GM19438 (cell line): ENCODE measurements around the gene NOX3.
"Not testable (repeated sequence)": the region's sequence is repeated elsewhere in the genome, so short reads cannot be mapped to it uniquely, and the experiment has no call there.

ENCODE experiments used
- ATAC-seq: cut with Tn5 transposase; IDR thresholded peaks from one replicate; pipeline ENCODE4 v1.9.1; 2021; ENCODE audit warnings: low read depth; ENCODE audit not compliant: unreplicated experiment

NOX3 gene

GRCh38 chr6:155455766-155456165 lies at the start of gene NOX3:
TSS of gene NOX3 (minus strand) at chr6:155455839. CDS start at chr6:155455800, 39 bp downstream.
- ATAC-seq = no peak

GRCh38 chr6:155504848-155505607 lies 49.4 kb upstream of the NOX3 start:
- no peak for ATAC-seq

GRCh38 chr6:155502393-155502792 lies 46.8 kb upstream of the NOX3 start:
- no peak for ATAC-seq

- ATAC-seq = no peak
Measured at GRCh38 chr6:155499574-155499973, 43.9 kb upstream of the NOX3 start.

- no peak for ATAC-seq
Measured at GRCh38 chr6:155498370-155498769, 42.7 kb upstream of the NOX3 start.

GRCh38 chr6:155497273-155497672 lies 41.6 kb upstream of the NOX3 start:
- ATAC-seq = peak; percentile 55

- no peak for ATAC-seq
Measured at GRCh38 chr6:155495011-155495768, 39.6 kb upstream of the NOX3 start.

- peak; percentile 85 for ATAC-seq
Measured at GRCh38 chr6:155493694-155494143, 38.1 kb upstream of the NOX3 start.

GRCh38 chr6:155493026-155493693 lies 37.5 kb upstream of the NOX3 start:
- peak; percentile 7 for ATAC-seq

GRCh38 chr6:155492061-155492735 lies 36.6 kb upstream of the NOX3 start:
- no peak for ATAC-seq

GRCh38 chr6:155491421-155491820 lies 35.8 kb upstream of the NOX3 start:
- ATAC-seq = no peak

- not testable (repeated sequence) for ATAC-seq
Measured at GRCh38 chr6:155488197-155488596, 32.6 kb upstream of the NOX3 start.

- no peak for ATAC-seq
Measured at GRCh38 chr6:155487371-155488130, 31.9 kb upstream of the NOX3 start.

- ATAC-seq = no peak
Measured at GRCh38 chr6:155486721-155487294, 31.2 kb upstream of the NOX3 start.

GRCh38 chr6:155485756-155486155 lies 30.1 kb upstream of the NOX3 start:
- ATAC-seq = no peak

GRCh38 chr6:155483858-155484257 lies 28.2 kb upstream of the NOX3 start:
- ATAC-seq = no peak

- ATAC-seq = no peak
Measured at GRCh38 chr6:155481215-155481614, 25.6 kb upstream of the NOX3 start.

GRCh38 chr6:155473741-155474140 lies 18.1 kb upstream of the NOX3 start:
- no peak for ATAC-seq

- ATAC-seq = no peak
Measured at GRCh38 chr6:155472886-155473285, 17.2 kb upstream of the NOX3 start.
